ENCODE results near the gene RPL11.

DNA sequence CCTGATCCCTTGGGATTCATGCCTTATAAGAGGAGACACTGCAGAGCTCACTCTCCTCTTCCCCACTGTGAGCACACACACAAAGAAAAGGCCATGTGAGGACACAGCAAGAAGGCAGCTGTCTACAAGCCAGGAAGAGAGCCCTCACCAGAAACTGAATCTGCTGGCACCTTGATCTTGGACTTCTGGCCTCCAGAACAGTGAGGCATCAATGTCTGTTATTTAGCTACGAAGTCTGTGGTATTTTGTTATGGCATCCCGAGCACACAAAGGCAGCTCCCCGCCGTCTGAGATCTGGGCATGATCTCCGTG, 47.1 kb upstream of the RPL11 start:
- TF ChIP-seq, protein P1, sequence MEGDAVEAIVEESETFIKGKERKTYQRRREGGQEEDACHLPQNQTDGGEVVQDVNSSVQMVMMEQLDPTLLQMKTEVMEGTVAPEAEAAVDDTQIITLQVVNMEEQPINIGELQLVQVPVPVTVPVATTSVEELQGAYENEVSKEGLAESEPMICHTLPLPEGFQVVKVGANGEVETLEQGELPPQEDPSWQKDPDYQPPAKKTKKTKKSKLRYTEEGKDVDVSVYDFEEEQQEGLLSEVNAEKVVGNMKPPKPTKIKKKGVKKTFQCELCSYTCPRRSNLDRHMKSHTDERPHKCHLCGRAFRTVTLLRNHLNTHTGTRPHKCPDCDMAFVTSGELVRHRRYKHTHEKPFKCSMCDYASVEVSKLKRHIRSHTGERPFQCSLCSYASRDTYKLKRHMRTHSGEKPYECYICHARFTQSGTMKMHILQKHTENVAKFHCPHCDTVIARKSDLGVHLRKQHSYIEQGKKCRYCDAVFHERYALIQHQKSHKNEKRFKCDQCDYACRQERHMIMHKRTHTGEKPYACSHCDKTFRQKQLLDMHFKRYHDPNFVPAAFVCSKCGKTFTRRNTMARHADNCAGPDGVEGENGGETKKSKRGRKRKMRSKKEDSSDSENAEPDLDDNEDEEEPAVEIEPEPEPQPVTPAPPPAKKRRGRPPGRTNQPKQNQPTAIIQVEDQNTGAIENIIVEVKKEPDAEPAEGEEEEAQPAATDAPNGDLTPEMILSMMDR (conservative IDR thresholded peaks at IDR 0.05 in 1 of 2, IDR thresholded peaks at IDR 0.05 in 1 of 2; ENCODE audit: extremely low read depth in 1 of 2, insufficient read depth in 1 of 2, low read depth in 1 of 2, low read length in 2 of 2): no peak
- no peak for TF ChIP-seq EZH2 (IDR thresholded peaks at IDR 0.05; ENCODE audit: borderline replicate concordance, low read length)
